NT2/D1 (cell line): ENCODE measurements around the gene SLCO2B1.

ENCODE experiments used
- YY1 ChIP-seq: IDR thresholded peaks from 2 replicates; pipeline ENCODE4 v1.6.1; 2011; ENCODE audit not compliant: insufficient read length, insufficient read depth
- ZNF274 ChIP-seq: IDR thresholded peaks from 2 replicates; pipeline ENCODE4 v1.6.1; 2011; ENCODE audit warnings: mild to moderate bottlenecking, low read depth, low read length

DNA sequence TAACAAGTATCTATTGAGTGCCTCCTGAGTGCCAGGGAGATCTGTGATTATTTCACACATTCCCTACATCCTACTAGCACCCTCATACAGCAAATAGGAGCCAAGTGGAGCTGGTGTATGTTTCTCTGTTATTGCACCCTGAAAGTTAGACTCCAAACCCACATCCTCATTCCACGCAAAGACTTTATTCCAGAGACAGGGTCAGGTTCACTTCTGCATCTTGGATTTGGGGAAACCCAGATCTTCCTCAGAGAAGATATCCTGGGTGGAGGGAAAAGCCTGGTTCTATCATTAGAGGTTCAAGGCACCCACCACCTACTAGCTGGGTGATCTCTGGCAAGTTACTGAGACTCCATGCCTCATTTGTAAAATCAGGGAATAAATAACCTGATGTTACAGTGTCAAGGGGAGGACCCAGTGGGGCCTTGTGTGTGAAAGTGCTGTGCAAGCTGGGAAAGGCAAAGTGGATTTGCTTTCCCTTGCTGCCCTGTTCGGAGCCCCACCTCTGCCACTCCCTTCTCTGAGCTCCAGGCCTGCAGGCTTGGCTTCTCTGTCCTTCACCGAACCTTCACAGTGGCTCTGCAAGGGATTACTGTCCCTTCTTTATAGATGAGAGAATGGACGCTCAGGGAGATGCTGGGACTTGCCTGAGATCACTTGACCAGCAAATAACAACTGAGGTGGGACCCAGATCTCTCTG, 991 bp upstream of the SLCO2B1 start:
- no peak for TF ChIP-seq YY1
- TF ChIP-seq ZNF274: no peak
